ENCODE data around the gene A4GALT. TPM values are rescaled to one million over a fixed set of nuclear protein-coding genes. Genes with fewer than 3 reads are reported as not detected.
A peak's percentile ranks its signal among the peaks of the same experiment; 100 is the strongest.

Gene A4GALT
- total RNA-seq, 4 donors from 2014 or later = 6.2 to 17.3 (median 9.1) TPM

GRCh38 chr22:42702675-42703074 lies 18.0 kb downstream of the A4GALT start:
- no peak for TF ChIP-seq CTCF (IDR thresholded peaks at IDR 0.05)
- TF ChIP-seq POLR2A (IDR thresholded peaks at IDR 0.05) = no peak
- no peak for DNase-seq

GRCh38 chr22:42701694-42702093 lies 19.0 kb downstream of the A4GALT start:
- H3K4me3 ChIP-seq = no peak overlapping the region
- no peaks in the 10 kb centered on the region for H3K9me3 ChIP-seq
- DNase-seq = no peak
- no peaks in the 10 kb centered on the region for H3K36me3 ChIP-seq
- peaks cover 0 to 13% (median 0%) of the 10 kb centered on the region in 4 donors for H3K4me1 ChIP-seq
- no peaks in the 10 kb centered on the region for H3K27me3 ChIP-seq
- no peak overlapping the region for H3K27ac ChIP-seq
- TF ChIP-seq POLR2A (IDR thresholded peaks at IDR 0.05) (no peak), CTCF (IDR thresholded peaks at IDR 0.05) (no peak)

More at GRCh38 chr22:42702675-42703074, 18.0 kb downstream of the A4GALT start:
- Histone ChIP-seq H3K27me3 (no peaks in the 10 kb centered on the region), H3K27ac (no peak overlapping the region), H3K36me3 (no peaks in the 10 kb centered on the region), H3K4me3 (no peak overlapping the region), H3K4me1 (peaks cover 0 to 8% (median 0%) of the 10 kb centered on the region in 4 donors), H3K9me3 (no peaks in the 10 kb centered on the region)

- H3K36me3 ChIP-seq = no peaks in the 10 kb centered on the region
- H3K4me1 ChIP-seq = peaks cover 0 to 13% (median 0%) of the 10 kb centered on the region in 4 donors
- no peaks in the 10 kb centered on the region for H3K27me3 ChIP-seq
- H3K4me3 ChIP-seq = no peak overlapping the region
- H3K27ac ChIP-seq = no peak overlapping the region
- H3K9me3 ChIP-seq = no peaks in the 10 kb centered on the region
- DNase-seq = no peak
- TF ChIP-seq POLR2A (IDR thresholded peaks at IDR 0.05) (no peak), CTCF (IDR thresholded peaks at IDR 0.05) (no peak)
Measured at GRCh38 chr22:42700901-42701300, 19.8 kb downstream of the A4GALT start.

GRCh38 chr22:42700355-42700754 lies 20.3 kb downstream of the A4GALT start:
- no peak for TF ChIP-seq POLR2A (IDR thresholded peaks at IDR 0.05)
- TF ChIP-seq CTCF (IDR thresholded peaks at IDR 0.05) = no peak
- Histone ChIP-seq H3K36me3 (no peaks in the 10 kb centered on the region), H3K27me3 (no peaks in the 10 kb centered on the region), H3K9me3 (no peaks in the 10 kb centered on the region), H3K27ac (peak overlapping the region in 1 of 4 donors; percentile 76), H3K4me3 (no peak overlapping the region), H3K4me1 (peaks cover 0 to 13% (median 0%) of the 10 kb centered on the region in 4 donors)
- no peak for DNase-seq

- Histone ChIP-seq H3K4me1 (peaks cover 0 to 13% (median 0%) of the 10 kb centered on the region in 4 donors), H3K27ac (peak overlapping the region in 2 of 4 donors; percentile 35 to 76), H3K9me3 (no peaks in the 10 kb centered on the region), H3K36me3 (no peaks in the 10 kb centered on the region), H3K4me3 (no peak overlapping the region), H3K27me3 (no peaks in the 10 kb centered on the region)
- no peak for DNase-seq
- TF ChIP-seq POLR2A (IDR thresholded peaks at IDR 0.05) = no peak
Measured at GRCh38 chr22:42699976-42700352, 20.7 kb downstream of the A4GALT start.

GRCh38 chr22:42699281-42699975 lies 21.2 kb downstream of the A4GALT start:
- no peaks in the 10 kb centered on the region for H3K36me3 ChIP-seq
- H3K9me3 ChIP-seq = no peaks in the 10 kb centered on the region
- no peaks in the 10 kb centered on the region for H3K27me3 ChIP-seq
- H3K4me3 ChIP-seq = no peak overlapping the region
- no peak for TF ChIP-seq CTCF (IDR thresholded peaks at IDR 0.05)
- no peak for TF ChIP-seq POLR2A (IDR thresholded peaks at IDR 0.05)
- H3K27ac ChIP-seq = peak overlapping the region in 2 of 4 donors; percentile 35 to 76
- peaks cover 0 to 13% (median 0%) of the 10 kb centered on the region in 4 donors for H3K4me1 ChIP-seq
- DNase-seq = no peak
